ENCODE measurements around the gene SLC25A45. TPM values are rescaled to one million over a fixed set of nuclear protein-coding genes. Genes with fewer than 3 reads are reported as not detected.

Gene SLC25A45
- polyA plus RNA-seq, 1 donor (not counting 4 experiments of a cell fraction or from before 2014, with no cell fraction given): 0.20 TPM

GRCh38 chr11:65373839-65374580 is 8.4 kb downstream of the SLC25A45 start:
- H3K9me3 ChIP-seq (ENCODE audit: control insufficient read depth, low read depth, low read length): no peaks in the 10 kb centered on the region
- H3K9me1 ChIP-seq (ENCODE audit: control insufficient read depth, extremely low read depth, insufficient read depth, low read length): no peaks in the 10 kb centered on the region
- TF ChIP-seq CTCF (optimal IDR thresholded peaks at IDR 0.05 in 1 of 3, IDR thresholded peaks at IDR 0.05 in 1 of 3, conservative IDR thresholded peaks at IDR 0.05 in 1 of 3; ENCODE audit: extremely low read depth in 1 of 3, insufficient read depth in 2 of 3, low read length in 3 of 3) (no peak), EZH2 (IDR thresholded peaks at IDR 0.05; ENCODE audit: low read length) (no peak)
- H2AFZ ChIP-seq (ENCODE audit: control insufficient read depth, low read length): no peak overlapping the region
- H3K27ac ChIP-seq (ENCODE audit: control insufficient read depth, insufficient read depth, low read length): no peak overlapping the region
- DNase-seq (ENCODE audit: low read depth, low spot score) (no peak), FAIRE-seq (no peak)
- no peaks in the 10 kb centered on the region for H4K20me1 ChIP-seq (ENCODE audit: control insufficient read depth, extremely low read depth, insufficient read depth, low read length)
- dilution Hi-C loops (cut with MboI; ENCODE audit: extremely low pct_ligation_motif_present, low sequenced_read_pairs): no loop called here
- no peak overlapping the region for H3K4me3 ChIP-seq (ENCODE audit: control insufficient read depth in 2 of 3, extremely low read depth in 1 of 3, insufficient read depth in 2 of 3, low read depth in 1 of 3, low read length in 3 of 3)
- H3K27me3 ChIP-seq (ENCODE audit: control insufficient read depth, extremely low read depth, insufficient read depth, low read length): no peaks in the 10 kb centered on the region
- no peaks in the 10 kb centered on the region for H3K36me3 ChIP-seq (ENCODE audit: control insufficient read depth in 2 of 2, extremely low read depth in 1 of 2, insufficient read depth in 2 of 2, low read length in 2 of 2)
- H3K9ac ChIP-seq (ENCODE audit: control insufficient read depth, extremely low read depth, insufficient read depth, low read length): no peak overlapping the region
- no peaks in the 10 kb centered on the region for H3K4me1 ChIP-seq (ENCODE audit: control insufficient read depth, extremely low read depth, insufficient read depth, low read length)
- H3K79me2 ChIP-seq (ENCODE audit: control insufficient read depth, insufficient read depth, low read length): no peaks in the 10 kb centered on the region
- H3K4me2 ChIP-seq (ENCODE audit: control insufficient read depth, extremely low read depth, insufficient read depth, low read depth, low read length): no peak overlapping the region

GRCh38 chr11:65370659-65371049 is 11.8 kb downstream of the SLC25A45 start:
- Histone ChIP-seq H3K79me2 (ENCODE audit: control insufficient read depth, insufficient read depth, low read length) (no peaks in the 10 kb centered on the region), H3K4me3 (ENCODE audit: control insufficient read depth in 2 of 3, extremely low read depth in 1 of 3, insufficient read depth in 2 of 3, low read depth in 1 of 3, low read length in 3 of 3) (no peak overlapping the region), H3K9me1 (ENCODE audit: control insufficient read depth, extremely low read depth, insufficient read depth, low read length) (no peaks in the 10 kb centered on the region), H3K4me1 (ENCODE audit: control insufficient read depth, extremely low read depth, insufficient read depth, low read length) (peaks cover 3% of the 10 kb centered on the region), H3K4me2 (ENCODE audit: control insufficient read depth, extremely low read depth, insufficient read depth, low read depth, low read length) (no peak overlapping the region), H4K20me1 (ENCODE audit: control insufficient read depth, extremely low read depth, insufficient read depth, low read length) (no peaks in the 10 kb centered on the region), H3K27me3 (ENCODE audit: control insufficient read depth, extremely low read depth, insufficient read depth, low read length) (no peaks in the 10 kb centered on the region), H2AFZ (ENCODE audit: control insufficient read depth, low read length) (no peak overlapping the region), H3K9me3 (ENCODE audit: control insufficient read depth, low read depth, low read length) (no peaks in the 10 kb centered on the region), H3K27ac (ENCODE audit: control insufficient read depth, insufficient read depth, low read length) (no peak overlapping the region), H3K36me3 (ENCODE audit: control insufficient read depth in 2 of 2, extremely low read depth in 1 of 2, insufficient read depth in 2 of 2, low read length in 2 of 2) (no peaks in the 10 kb centered on the region), H3K9ac (ENCODE audit: control insufficient read depth, extremely low read depth, insufficient read depth, low read length) (no peak overlapping the region)
- DNase-seq (ENCODE audit: low read depth, low spot score) (no peak), FAIRE-seq (no peak)
- TF ChIP-seq CTCF (optimal IDR thresholded peaks at IDR 0.05 in 1 of 3, IDR thresholded peaks at IDR 0.05 in 1 of 3, conservative IDR thresholded peaks at IDR 0.05 in 1 of 3; ENCODE audit: extremely low read depth in 1 of 3, insufficient read depth in 2 of 3, low read length in 3 of 3): no peak
- TF ChIP-seq EZH2 (IDR thresholded peaks at IDR 0.05; ENCODE audit: low read length): no peak
- dilution Hi-C loops (cut with MboI; ENCODE audit: extremely low pct_ligation_motif_present, low sequenced_read_pairs): no loop called here

Measured in keratinocyte (primary cell).